HepG2 (cell line): ENCODE data around the gene BTG3. TPM values are rescaled to one million over a fixed set of nuclear protein-coding genes. Genes with fewer than 3 reads are reported as not detected.

Experiments used
- ATAC-seq: fragments of 200-7000 bp; cut with Tn5 transposase; 3 replicates; pipeline ENCODE4 v1.9.1; 2020; ENCODE audit warnings: mild to moderate bottlenecking, moderate library complexity
- Bru-seq: library from RNA; stranded (reverse); fragments of 400-500 nt; gene quantifications from one replicate; lab custom pipeline; 2021; lab: Mats Ljungman, UMichigan
- BruChase-seq, 2 experiments: library from RNA; stranded (reverse); fragments of 400-500 nt; gene quantifications; one replicate each; lab custom pipeline; 2021; lab: Mats Ljungman, UMichigan
- BruUV-seq: library from RNA; stranded (reverse); fragments of 400-500 nt; replicated peaks from 2 replicates; lab custom pipeline; 2021; lab: Mats Ljungman, UMichigan
- CTCF ChIA-PET: fragments of 300-600 bp; formaldehyde crosslinking; extraction: SDS; loops from one replicate; lab custom pipeline; 2021; ENCODE audit warnings: low total read pairs, inconsistent platforms, low intra/inter-chr PET ratio; lab: Yijun Ruan, JAX
- POLR2A ChIA-PET: fragments of 350-600 bp; sonication (Branson Sonifier 250); formaldehyde crosslinking; loops from one replicate; lab custom pipeline; 2020; ENCODE audit warnings: antibody characterized with exemption, inconsistent platforms; lab: Yijun Ruan, JAX
- DNase-seq: peaks from one replicate; pipeline ENCODE4 v3.0.0-alpha.2; 2015; ENCODE audit warnings: low spot score
- FAIRE-seq: peaks from 3 replicates; lab custom pipeline; 2011; peaks lifted over from hg19 to GRCh38; lab: Jason Lieb, UNC
- H2AFZ ChIP-seq: one replicate; pipeline ENCODE4 v1.6.1; 2011; ENCODE audit warnings: low read length, inconsistent platforms
- H3K27ac ChIP-seq: fragments of 300-600 bp; 3 replicates; pipeline ENCODE4 v1.8.0; 2011; ENCODE audit warnings: mixed run types, mild to moderate bottlenecking, mixed read lengths, low read length, inconsistent platforms; ENCODE audit not compliant: insufficient read depth; ENCODE audit errors: extremely low read length
- H3K27me3 ChIP-seq, 2 experiments: fragments of 200-600 bp in 1 of 2; 2 replicates in 1 of 2; 3 replicates in 1 of 2; pipeline versions ENCODE4 v1.6.0 to v1.8.0; 2011; ENCODE audit warnings: low read length in 2 of 2, mild to moderate bottlenecking in 2 of 2, moderate library complexity in 2 of 2, inconsistent platforms in 1 of 2; ENCODE audit not compliant: insufficient read depth in 2 of 2, control insufficient read depth in 1 of 2
- H3K36me3 ChIP-seq, 2 experiments: fragments of 200-600 bp in 1 of 2; replicated peaks in 1 of 2; 2 replicates in 1 of 2; 3 replicates in 1 of 2; pipeline versions ENCODE4 v1.5.1 to v1.8.0; 2011; ENCODE audit warnings: low read length in 2 of 2, inconsistent platforms in 1 of 2; ENCODE audit not compliant: insufficient read depth in 2 of 2, control insufficient read depth in 1 of 2
- H3K4me1 ChIP-seq: 2 replicates; pipeline ENCODE4 v1.5.1; 2012; ENCODE audit warnings: low read length, inconsistent platforms; ENCODE audit not compliant: insufficient read depth
- H3K4me2 ChIP-seq: 2 replicates; pipeline ENCODE4 v1.6.0; 2011; ENCODE audit warnings: low read depth, low read length, inconsistent platforms
- H3K4me3 ChIP-seq, 3 experiments: fragments of 200-600 bp in 1 of 3; sonication (generic), shearing (Covaris generic) in 1 of 3; replicated peaks in 1 of 3; 2 replicates each; pipeline ENCODE4 v1.5.1; 2011 to 2016; ENCODE audit warnings: low read length in 3 of 3, inconsistent platforms in 2 of 3, low read depth in 2 of 3, mild to moderate bottlenecking in 2 of 3, control low read depth in 1 of 3, mixed read lengths in 1 of 3; ENCODE audit not compliant: insufficient read depth in 1 of 3
- H3K79me2 ChIP-seq: one replicate; pipeline ENCODE4 v1.6.1; 2011; ENCODE audit warnings: low read length, inconsistent platforms; ENCODE audit not compliant: insufficient read depth
- H3K9ac ChIP-seq: 2 replicates; pipeline ENCODE4 v1.6.0; 2011; ENCODE audit warnings: mild to moderate bottlenecking, low read depth, low read length, inconsistent platforms; ENCODE audit not compliant: insufficient read depth
- H3K9me3 ChIP-seq: 2 replicates; pipeline ENCODE4 v1.5.1; 2012; ENCODE audit warnings: mild to moderate bottlenecking, low read length
- H4K20me1 ChIP-seq: 2 replicates; pipeline ENCODE4 v1.6.0; 2011; ENCODE audit warnings: inconsistent platforms, mild to moderate bottlenecking, low read length, moderate library complexity; ENCODE audit not compliant: insufficient read depth
- AHR ChIP-seq: IDR thresholded peaks from 2 replicates; pipeline ENCODE4 v1.6.1; 2018; ENCODE audit warnings: missing genetic modification reagents, missing compliant biosample characterization
- NFE2L2 ChIP-seq: fragments of 150-350 bp; IDR thresholded peaks from 2 replicates; pipeline ENCODE4 v1.6.1; 2014; ENCODE audit warnings: low read length
- SAFB2 ChIP-seq: sonication (generic); formaldehyde crosslinking; IDR thresholded peaks from 2 replicates; pipeline ENCODE4 v1.5.1; 2020; ENCODE audit warnings: missing genetic modification reagents, low read depth, mild to moderate bottlenecking, borderline replicate concordance
- SRF ChIP-seq: IDR thresholded peaks from 2 replicates; pipeline ENCODE4 v1.6.1; 2011; ENCODE audit warnings: mild to moderate bottlenecking, low read depth, low read length, moderate library complexity
- TSC22D2 ChIP-seq: sonication (generic); formaldehyde crosslinking; IDR thresholded peaks from 2 replicates; pipeline ENCODE4 v1.5.1; 2020; ENCODE audit warnings: missing genetic modification reagents, mild to moderate bottlenecking, borderline replicate concordance
- ZBTB20 ChIP-seq: sonication (generic); formaldehyde crosslinking; IDR thresholded peaks from 2 replicates; pipeline ENCODE4 v1.8.1; 2023; ENCODE audit warnings: missing genetic modification reagents, low read depth, mild to moderate bottlenecking, borderline replicate concordance
- ZNF138 ChIP-seq: sonication (generic); formaldehyde crosslinking; IDR thresholded peaks from 2 replicates; pipeline ENCODE4 v1.5.0; 2020; ENCODE audit warnings: mild to moderate bottlenecking, low read depth, missing genetic modification reagents
- ZNF260 ChIP-seq: sonication (generic); formaldehyde crosslinking; IDR thresholded peaks from 2 replicates; pipeline ENCODE4 v1.4.0; 2020; ENCODE audit warnings: missing genetic modification reagents, low read depth, mild to moderate bottlenecking, borderline replicate concordance
- ZNF34 ChIP-seq: sonication (generic); formaldehyde crosslinking; IDR thresholded peaks from 2 replicates; pipeline ENCODE4 v1.4.0; 2020; ENCODE audit warnings: mild to moderate bottlenecking, missing genetic modification reagents, borderline replicate concordance
- ZNF547 ChIP-seq: sonication (generic); formaldehyde crosslinking; IDR thresholded peaks from 2 replicates; pipeline ENCODE4 v1.5.1; 2020; ENCODE audit warnings: mild to moderate bottlenecking, missing genetic modification reagents
- WGBS: methylation state at CpG from one replicate; pipeline ENCODE4 v1.1.6; 2017; ENCODE audit warnings: low lambda C conversion rate; 5-methylcytosine and 5-hydroxymethylcytosine counted together
- in situ Hi-C: cut with HindIII; loops from 2 replicates; pipeline ENCODE4 v1.10.0; 2017; ENCODE audit warnings: low pct_unique_long_range_greater_than_20kb; ENCODE audit not compliant: extremely low pct_ligation_motif_present
- intact Hi-C: fragments of 100-400 bp; cut with micrococcal nuclease; formaldehyde crosslinking; loops from one replicate; pipeline ENCODE4 v1.10.0; 2022; ENCODE audit not compliant: unreplicated experiment
- long read RNA-seq, 2 experiments: library from RNA in 1 of 2; library from polyadenylated mRNA in 1 of 2; stranded (forward) in 1 of 2; unstranded in 1 of 2; transcript quantifications; one replicate each; pipeline ENCODE4 v2.0.0, GENCODE V29; 2019 to 2022
- polyA minus RNA-seq, 3 experiments: library from RNA; depleted of rRNA, polyadenylated mRNA; stranded (reverse); fragments of >200 nt; gene quantifications; 2 replicates each; pipeline ENCODE4 v1.2.3, GENCODE V29; 2011; ENCODE audit warnings: low replicate concordance in 1 of 3
- polyA plus RNA-seq, 8 experiments: library from polyadenylated mRNA; depleted of rRNA in 3 of 8; stranded (reverse) in 7 of 8; unstranded in 1 of 8; fragments of >200 nt; fragmentation: Illumina TruSeq in 4 of 8; extraction: Trizol in 4 of 8; gene quantifications; 2 replicates each; pipeline versions ENCODE4 v1.2.1 to v1.2.3, GENCODE V29; 2011 to 2016; ENCODE audit warnings: low read depth in 4 of 8, missing spikeins in 1 of 8, mixed read lengths in 1 of 8; ENCODE audit not compliant: insufficient read depth in 1 of 8
- total RNA-seq, 5 experiments: library from RNA; depleted of rRNA; stranded (reverse); fragments of >200 nt; fragmentation: Illumina TruSeq; extraction: Trizol; gene quantifications; 2 replicates each; pipeline ENCODE4 v1.2.3, GENCODE V29; 2016; ENCODE audit warnings: low read depth in 1 of 5
- TF ChIP-seq, protein P1 (sequence below): sonication (generic); formaldehyde crosslinking; conservative IDR thresholded peaks from 2 replicates; pipeline ENCODE4 v1.4.0; 2020; ENCODE audit warnings: missing genetic modification reagents
- TF ChIP-seq, protein P2 (sequence below): sonication (generic); formaldehyde crosslinking; IDR thresholded peaks from 2 replicates; pipeline ENCODE4 v1.4.0; 2020; ENCODE audit warnings: missing genetic modification reagents, borderline replicate concordance

The BTG3 gene, protein sequence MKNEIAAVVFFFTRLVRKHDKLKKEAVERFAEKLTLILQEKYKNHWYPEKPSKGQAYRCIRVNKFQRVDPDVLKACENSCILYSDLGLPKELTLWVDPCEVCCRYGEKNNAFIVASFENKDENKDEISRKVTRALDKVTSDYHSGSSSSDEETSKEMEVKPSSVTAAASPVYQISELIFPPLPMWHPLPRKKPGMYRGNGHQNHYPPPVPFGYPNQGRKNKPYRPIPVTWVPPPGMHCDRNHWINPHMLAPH
- total RNA-seq (2016; rRNA removed; fragmentation: Illumina TruSeq; extraction: Trizol) = 11.6 and 13.9 TPM in 2 replicates
- total RNA-seq (2016; cell fraction: cytosol; rRNA removed; fragmentation: Illumina TruSeq; extraction: Trizol; ENCODE audit: low read depth) = 2.6 and 3.3 TPM in 2 replicates
- total RNA-seq (2016; cell fraction: insoluble cytoplasmic fraction; rRNA removed; fragmentation: Illumina TruSeq; extraction: Trizol) = 14.2 and 15.8 TPM in 2 replicates
- 5.4 and 6.1 TPM in 2 replicates for total RNA-seq (2016; cell fraction: membrane; rRNA removed; fragmentation: Illumina TruSeq; extraction: Trizol)
- 28.7 and 34.0 TPM in 2 replicates for total RNA-seq (2016; cell fraction: nucleus; rRNA removed; fragmentation: Illumina TruSeq; extraction: Trizol)
- polyA plus RNA-seq (2011; rRNA removed) = 22.5 and 27.4 TPM in 2 replicates
- 11.5 and 19.2 TPM in 2 replicates for polyA plus RNA-seq (2011; cell fraction: cytosol; rRNA removed)
- polyA plus RNA-seq (2011; cell fraction: nucleus; rRNA removed) = 12.4 and 14.1 TPM in 2 replicates
- polyA plus RNA-seq (2012) = 42.9 and 43.4 TPM in 2 replicates
- polyA plus RNA-seq (2016; cell fraction: cytosol; fragmentation: Illumina TruSeq; extraction: Trizol; ENCODE audit: low read depth) = 2.5 and 3.0 TPM in 2 replicates
- polyA plus RNA-seq (2016; cell fraction: insoluble cytoplasmic fraction; fragmentation: Illumina TruSeq; extraction: Trizol; ENCODE audit: low read depth) = 20.7 and 21.3 TPM in 2 replicates
- polyA plus RNA-seq (2016; cell fraction: membrane; fragmentation: Illumina TruSeq; extraction: Trizol; ENCODE audit: low read depth) = 4.3 and 4.4 TPM in 2 replicates
- polyA plus RNA-seq (2016; cell fraction: nucleus; fragmentation: Illumina TruSeq; extraction: Trizol; ENCODE audit: insufficient read depth, low read depth) = 26.5 and 30.1 TPM in 2 replicates
- 3.9 and 11.3 TPM in 2 replicates for polyA minus RNA-seq (2011; rRNA and poly(A)+ RNA removed; ENCODE audit: low replicate concordance)
- 9.0 and 9.1 TPM in 2 replicates for polyA minus RNA-seq (2011; cell fraction: cytosol; rRNA and poly(A)+ RNA removed)
- polyA minus RNA-seq (2011; cell fraction: nucleus; rRNA and poly(A)+ RNA removed) = 42.6 and 51.3 TPM in 2 replicates
- percentile 91 among the genes with signal in this experiment for Bru-seq, nascent RNA
- percentile 76 among the genes with signal in this experiment for BruChase-seq, experiment 1, labeled RNA remaining after a 6-hour chase
- BruChase-seq, experiment 2, labeled RNA remaining after a 2-hour chase = percentile 76 among the genes with signal in this experiment
- long read RNA-seq, experiment 1, transcript BTG3-202 (5 exons, 1,456 nt) = major isoform, 24 of 28 reads
- long read RNA-seq, experiment 1, partial matches to known transcripts = 1 of 28 reads
- long read RNA-seq, experiment 1, other reads (novel, unspliced or antisense) = 1 of 28 reads
- long read RNA-seq, experiment 2, transcript BTG3-202 (5 exons, 1,456 nt) = major isoform, 22 of 35 reads
- long read RNA-seq, experiment 2, partial matches to known transcripts = 2 of 35 reads
- long read RNA-seq, experiment 2, other reads (novel, unspliced or antisense) = 9 of 35 reads

- H4K20me1 ChIP-seq = no peaks in the 10 kb centered on the region
- H3K4me1 ChIP-seq = peaks cover 37% of the 10 kb centered on the region
- peak within 1 kb of the TSS; percentile 86 for H3K9ac ChIP-seq
- CTCF ChIA-PET = no interaction called here
- in situ Hi-C loops = no loop called here
- no peaks in the 10 kb centered on the region for H3K9me3 ChIP-seq
- H3K36me3 ChIP-seq = peaks cover 0 to 4% of the 10 kb centered on the region in 2 experiments; a peak in 3 of 5 replicates
- peak; percentile 47 for DNase-seq
- H3K4me3 ChIP-seq = peak within 1 kb of the TSS; percentile 82 to 90 (median 85)
- no peak within 1 kb of the TSS for H2AFZ ChIP-seq
- H3K79me2 ChIP-seq = peaks cover 43% of the 10 kb centered on the region
- no CpG with 5 or more reads among the region's 102 CpGs for WGBS
- no peak for FAIRE-seq
- intact Hi-C loops = loop anchor here (10.0 kb wide), 1 partner anchor 202 kb away; the partner anchor contains the start of gene C21orf91
- POLR2A ChIA-PET = no interaction called here
- H3K27ac ChIP-seq = peak within 1 kb of the TSS; percentile 73
- no TSS peak for BruUV-seq
- H3K4me2 ChIP-seq = peak within 1 kb of the TSS; percentile 89
- H3K27me3 ChIP-seq = no peaks in the 10 kb centered on the region; a peak in 1 of 5 replicates
- ATAC-seq = peak; percentile 83
- peak; percentile 66; the same call in 1 of the 2 replicates for TF ChIP-seq ZNF547
- TF ChIP-seq ZBTB20 (CRISPR knock-in tag) = no peak
- TF ChIP-seq AHR = no peak
- TF ChIP-seq ZNF138 = no peak; the same call in 1 of the 2 replicates
- 0 out of 2 replicates have a peak, but pooled peaks have one; percentile 62 for TF ChIP-seq ZNF34 (CRISPR knock-in tag)
- TF ChIP-seq, protein P1, sequence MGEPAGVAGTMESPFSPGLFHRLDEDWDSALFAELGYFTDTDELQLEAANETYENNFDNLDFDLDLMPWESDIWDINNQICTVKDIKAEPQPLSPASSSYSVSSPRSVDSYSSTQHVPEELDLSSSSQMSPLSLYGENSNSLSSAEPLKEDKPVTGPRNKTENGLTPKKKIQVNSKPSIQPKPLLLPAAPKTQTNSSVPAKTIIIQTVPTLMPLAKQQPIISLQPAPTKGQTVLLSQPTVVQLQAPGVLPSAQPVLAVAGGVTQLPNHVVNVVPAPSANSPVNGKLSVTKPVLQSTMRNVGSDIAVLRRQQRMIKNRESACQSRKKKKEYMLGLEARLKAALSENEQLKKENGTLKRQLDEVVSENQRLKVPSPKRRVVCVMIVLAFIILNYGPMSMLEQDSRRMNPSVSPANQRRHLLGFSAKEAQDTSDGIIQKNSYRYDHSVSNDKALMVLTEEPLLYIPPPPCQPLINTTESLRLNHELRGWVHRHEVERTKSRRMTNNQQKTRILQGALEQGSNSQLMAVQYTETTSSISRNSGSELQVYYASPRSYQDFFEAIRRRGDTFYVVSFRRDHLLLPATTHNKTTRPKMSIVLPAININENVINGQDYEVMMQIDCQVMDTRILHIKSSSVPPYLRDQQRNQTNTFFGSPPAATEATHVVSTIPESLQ = no peak
- TF ChIP-seq SAFB2 (CRISPR knock-in tag) = peak; percentile 84; the same call in 1 of the 2 replicates
- TF ChIP-seq ZNF260 (CRISPR knock-in tag) = no peak
- no peak for TF ChIP-seq SRF
- no peak for TF ChIP-seq NFE2L2
- TF ChIP-seq, protein P2, sequence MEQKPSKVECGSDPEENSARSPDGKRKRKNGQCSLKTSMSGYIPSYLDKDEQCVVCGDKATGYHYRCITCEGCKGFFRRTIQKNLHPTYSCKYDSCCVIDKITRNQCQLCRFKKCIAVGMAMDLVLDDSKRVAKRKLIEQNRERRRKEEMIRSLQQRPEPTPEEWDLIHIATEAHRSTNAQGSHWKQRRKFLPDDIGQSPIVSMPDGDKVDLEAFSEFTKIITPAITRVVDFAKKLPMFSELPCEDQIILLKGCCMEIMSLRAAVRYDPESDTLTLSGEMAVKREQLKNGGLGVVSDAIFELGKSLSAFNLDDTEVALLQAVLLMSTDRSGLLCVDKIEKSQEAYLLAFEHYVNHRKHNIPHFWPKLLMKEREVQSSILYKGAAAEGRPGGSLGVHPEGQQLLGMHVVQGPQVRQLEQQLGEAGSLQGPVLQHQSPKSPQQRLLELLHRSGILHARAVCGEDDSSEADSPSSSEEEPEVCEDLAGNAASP (CRISPR knock-in tag) = no peak
- TF ChIP-seq TSC22D2 (CRISPR knock-in tag) = no peak
Observed at GRCh38 chr21:17612565-17613241, at the start of gene BTG3. BTG3 (minus strand) TSS chr21:17612901; CDS start chr21:17609144, 3,757 bp downstream.
